H1 (cell line): ENCODE measurements around the gene RGS8. TPM values are rescaled to one million over a fixed set of nuclear protein-coding genes. Genes with fewer than 3 reads are reported as not detected.
A peak's percentile ranks its signal among the peaks of the same experiment; 100 is the strongest.

Experiments used
- CTCF ChIA-PET: fragments of 300-600 bp; sonication (Branson Sonifier 250); formaldehyde crosslinking; loops from one replicate; lab custom pipeline; 2021; ENCODE audit not compliant: partially characterized antibody; lab: Charles Lee
- POLR2A ChIA-PET: fragments of 300-600 bp; sonication (Branson Sonifier 250); formaldehyde crosslinking; loops from one replicate; lab custom pipeline; 2021; ENCODE audit warnings: inconsistent platforms; ENCODE audit not compliant: partially characterized antibody; lab: Charles Lee
- DNase-seq, 2 experiments: peaks; one replicate each; pipeline versions ENCODE4 v3.0.0 to v3.0.0-alpha.2; 2010 to 2022; ENCODE audit warnings: low spot score in 2 of 2, low read depth in 1 of 2, mixed read lengths in 1 of 2
- FAIRE-seq: peaks from 2 replicates; lab custom pipeline; 2011; peaks lifted over from hg19 to GRCh38; lab: Jason Lieb, UNC
- H2AFZ ChIP-seq: 2 replicates; pipeline ENCODE4 v1.8.1; 2012; ENCODE audit warnings: low read length, inconsistent platforms
- H2AK5ac ChIP-seq: 2 replicates; pipeline ENCODE4 v1.6.1; 2013; ENCODE audit warnings: low read depth, low read length
- H2BK120ac ChIP-seq: replicated peaks from 2 replicates; pipeline ENCODE3; 2013; ENCODE audit warnings: low read depth, low read length, inconsistent platforms
- H2BK12ac ChIP-seq: 2 replicates; pipeline ENCODE4 v1.6.1; 2013; ENCODE audit warnings: low read depth, low read length
- H2BK15ac ChIP-seq: 2 replicates; pipeline ENCODE4 v1.6.1; 2013; ENCODE audit warnings: low read length
- H2BK20ac ChIP-seq: 2 replicates; pipeline ENCODE4 v1.6.1; 2013; ENCODE audit warnings: low read length
- H2BK5ac ChIP-seq: 2 replicates; pipeline ENCODE4 v1.6.1; 2013; ENCODE audit warnings: low read depth, low read length
- H3K14ac ChIP-seq: 2 replicates; pipeline ENCODE4 v1.6.1; 2013; ENCODE audit warnings: inconsistent platforms; ENCODE audit not compliant: insufficient read length
- H3K18ac ChIP-seq: 2 replicates; pipeline ENCODE4 v1.6.1; 2013; ENCODE audit warnings: low read length; ENCODE audit errors: extremely low read depth
- H3K23ac ChIP-seq: 2 replicates; pipeline ENCODE4 v1.6.1; 2013; ENCODE audit warnings: inconsistent platforms; ENCODE audit not compliant: insufficient read length
- H3K23me2 ChIP-seq: 2 replicates; pipeline ENCODE4 v1.6.1; 2013; ENCODE audit warnings: low read depth, low read length
- H3K27ac ChIP-seq: 2 replicates; pipeline ENCODE4 v1.6.1; 2011; ENCODE audit warnings: low read depth, low read length, inconsistent platforms
- H3K27me3 ChIP-seq, 4 experiments: replicated peaks in 1 of 4; 1 replicate in 1 of 4; 2 replicates in 3 of 4; pipeline versions ENCODE4 v1.6.1 to v1.8.1; 2011 to 2013; ENCODE audit warnings: low read length in 3 of 4, mild to moderate bottlenecking in 3 of 4, inconsistent platforms in 2 of 4, mixed read lengths in 2 of 4, moderate library complexity in 1 of 4; ENCODE audit not compliant: control insufficient read depth in 3 of 4, insufficient read depth in 3 of 4; ENCODE audit errors: extremely low read depth in 1 of 4
- H3K36me3 ChIP-seq, 4 experiments: 2 replicates each; pipeline versions ENCODE4 v1.6.1 to v1.8.1; 2011 to 2013; ENCODE audit warnings: mild to moderate bottlenecking in 4 of 4, low read length in 3 of 4, moderate library complexity in 2 of 4, control low read depth in 1 of 4, inconsistent platforms in 1 of 4; ENCODE audit not compliant: insufficient read depth in 4 of 4, control insufficient read depth in 2 of 4
- H3K4ac ChIP-seq: replicated peaks from 2 replicates; pipeline ENCODE3; 2013; ENCODE audit warnings: low read length, low read depth, mixed read lengths, inconsistent platforms; ENCODE audit not compliant: insufficient read length
- H3K4me1 ChIP-seq, 4 experiments: replicated peaks in 1 of 4; 1 replicate in 1 of 4; 2 replicates in 3 of 4; pipeline versions ENCODE4 v1.6.1 to v1.8.1; 2011 to 2013; ENCODE audit warnings: low read length in 3 of 4, inconsistent platforms in 2 of 4, mixed read lengths in 1 of 4; ENCODE audit not compliant: insufficient read depth in 4 of 4, control insufficient read depth in 3 of 4
- H3K4me2 ChIP-seq, 2 experiments: 2 replicates each; pipeline versions ENCODE4 v1.6.1 to v1.8.1; 2011 to 2013; ENCODE audit warnings: low read depth in 2 of 2, low read length in 2 of 2, control low read depth in 1 of 2, inconsistent platforms in 1 of 2, mild to moderate bottlenecking in 1 of 2; ENCODE audit not compliant: insufficient read depth in 1 of 2
- H3K4me3 ChIP-seq, 4 experiments: fragments of 200-600, 300-600 bp in 1 of 4; sonication (generic), shearing (Covaris generic), sonication (Bioruptor Twin) in 1 of 4; 2 replicates each; pipeline versions ENCODE4 v1.5.1 to v1.8.1; 2011 to 2016; ENCODE audit warnings: low read length in 4 of 4, low read depth in 3 of 4, control low read depth in 2 of 4, inconsistent platforms in 2 of 4, mild to moderate bottlenecking in 2 of 4, mixed read lengths in 1 of 4, moderate library complexity in 1 of 4; ENCODE audit not compliant: insufficient read depth in 2 of 4; ENCODE audit errors: extremely low read depth in 1 of 4
- H3K56ac ChIP-seq: replicated peaks from 2 replicates; pipeline ENCODE3; 2013; ENCODE audit warnings: low read depth, mild to moderate bottlenecking, mixed read lengths, low read length, inconsistent platforms; ENCODE audit not compliant: insufficient read length
- H3K79me1 ChIP-seq: 2 replicates; pipeline ENCODE4 v1.6.1; 2013; ENCODE audit warnings: low read depth, low read length, control low read depth
- H3K79me2 ChIP-seq, 2 experiments: 2 replicates each; pipeline versions ENCODE4 v1.6.1 to v1.8.1; 2012 to 2013; ENCODE audit warnings: low read length in 2 of 2, mild to moderate bottlenecking in 2 of 2, inconsistent platforms in 1 of 2; ENCODE audit not compliant: insufficient read depth in 2 of 2, control insufficient read depth in 1 of 2
- H3K9ac ChIP-seq, 4 experiments: replicated peaks in 1 of 4; 1 replicate in 1 of 4; 2 replicates in 3 of 4; pipeline versions ENCODE4 v1.6.1 to v1.8.1; 2011 to 2013; ENCODE audit warnings: low read depth in 3 of 4, low read length in 3 of 4, control low read depth in 2 of 4, mild to moderate bottlenecking in 2 of 4, moderate library complexity in 2 of 4, inconsistent platforms in 1 of 4; ENCODE audit errors: extremely low read depth in 1 of 4
- H3K9me3 ChIP-seq, 2 experiments: 2 replicates each; pipeline versions ENCODE4 v1.6.1 to v1.8.1; 2012 to 2013; ENCODE audit warnings: mild to moderate bottlenecking in 2 of 2, moderate library complexity in 2 of 2, control low read depth in 1 of 2, inconsistent platforms in 1 of 2, low read depth in 1 of 2, low read length in 1 of 2, mixed read lengths in 1 of 2; ENCODE audit not compliant: insufficient read depth in 2 of 2
- H4K20me1 ChIP-seq, 2 experiments: replicated peaks in 1 of 2; 2 replicates each; pipeline versions ENCODE3 to v1.8.1; 2011 to 2013; ENCODE audit warnings: inconsistent platforms in 2 of 2, low read length in 2 of 2, mild to moderate bottlenecking in 1 of 2; ENCODE audit not compliant: insufficient read depth in 2 of 2, control insufficient read depth in 1 of 2
- H4K5ac ChIP-seq: 2 replicates; pipeline ENCODE4 v1.6.1; 2013; ENCODE audit warnings: low read length, low read depth, mixed read lengths, inconsistent platforms; ENCODE audit not compliant: insufficient read length
- H4K8ac ChIP-seq: 2 replicates; pipeline ENCODE4 v1.8.0; 2013; ENCODE audit warnings: mild to moderate bottlenecking, moderate library complexity, low read length, inconsistent platforms; ENCODE audit not compliant: insufficient read depth; ENCODE audit errors: extremely low read depth
- H4K91ac ChIP-seq: replicated peaks from 2 replicates; pipeline ENCODE3; 2013; ENCODE audit warnings: low read length, mixed read lengths, inconsistent platforms; ENCODE audit not compliant: insufficient read length
- CHD2 ChIP-seq: IDR thresholded peaks from 2 replicates; pipeline ENCODE4 v1.6.1; 2012; ENCODE audit warnings: low read length, improper control_type of control experiment
- JUND ChIP-seq: IDR thresholded peaks from 2 replicates; pipeline ENCODE4 v1.6.1; 2011; ENCODE audit warnings: mild to moderate bottlenecking, improper control_type of control experiment, low read length
- NANOG ChIP-seq: IDR thresholded peaks from 2 replicates; pipeline ENCODE4 v1.6.1; 2011; ENCODE audit warnings: low read length, low read depth, mild to moderate bottlenecking, inconsistent platforms; ENCODE audit not compliant: insufficient read depth, poor library complexity, severe bottlenecking
- POLR2A ChIP-seq, 2 experiments: IDR thresholded peaks; 1 replicate in 1 of 2; 2 replicates in 1 of 2; pipeline ENCODE4 v1.6.1; 2011; ENCODE audit warnings: low read depth in 2 of 2, low read length in 2 of 2, mild to moderate bottlenecking in 2 of 2; ENCODE audit errors: control extremely low read depth in 1 of 2
- RAD21 ChIP-seq, 2 experiments: IDR thresholded peaks in 1 of 2; conservative IDR thresholded peaks in 1 of 2; 2 replicates each; pipeline ENCODE4 v1.6.1; 2011; ENCODE audit warnings: low read depth in 2 of 2, low read length in 2 of 2, improper control_type of control experiment in 1 of 2, inconsistent platforms in 1 of 2, mild to moderate bottlenecking in 1 of 2, moderate library complexity in 1 of 2
- RNF2 ChIP-seq: fragments of 200-900, 300-1000 bp; sonication (generic); IDR thresholded peaks from 2 replicates; pipeline ENCODE4 v1.7.1; 2016; ENCODE audit warnings: borderline replicate concordance, low read depth, mild to moderate bottlenecking, antibody characterized with exemption, low read length; ENCODE audit not compliant: poor library complexity, severe bottlenecking; ENCODE audit errors: missing control alignments
- WGBS, 2 experiments: shearing (Covaris generic) in 1 of 2; methylation state at CpG; one replicate each; pipeline versions ENCODE4 v1.1.6 to v1.1.7; 2013 to 2015; ENCODE audit warnings: low lambda C conversion rate in 2 of 2, mixed read lengths in 2 of 2, inconsistent platforms in 1 of 2, low coverage in 1 of 2, missing lambda C conversion rate in 1 of 2; ENCODE audit not compliant: insufficient replicate concordance in 2 of 2, insufficient coverage in 1 of 2, insufficient read length in 1 of 2; ENCODE audit errors: extremely low coverage in 1 of 2, missing lambda C conversion rate in 1 of 2; 5-methylcytosine and 5-hydroxymethylcytosine counted together
- polyA plus RNA-seq, 7 experiments: library from polyadenylated mRNA; depleted of rRNA in 3 of 7; stranded (reverse) in 5 of 7; unstranded in 2 of 7; fragments of >200 nt in 5 of 7; fragments of 200-250 nt in 2 of 7; gene quantifications; 1 replicate in 5 of 7; 2 replicates in 1 of 7; 4 replicates in 1 of 7; pipeline versions ENCODE4 v1.2.1 to v1.2.3, GENCODE V29; 2011 to 2013; ENCODE audit warnings: missing spikeins in 2 of 7, mixed read lengths in 2 of 7
- total RNA-seq: library from RNA; stranded (reverse); fragmentation: NEBNext Ultra II Directional; extraction: Animal tissue kit (Norgen Biotek cat#: 25700); gene quantifications from 2 replicates; pipeline ENCODE4 v1.2.1, GENCODE V29; 2021

The RGS8 gene
- total and polyA plus RNA-seq, 2 of the 8 experiments (the other 6 are each of a cell fraction or from before 2014, with no cell fraction given): 0.13 to 0.23 TPM

DNA sequence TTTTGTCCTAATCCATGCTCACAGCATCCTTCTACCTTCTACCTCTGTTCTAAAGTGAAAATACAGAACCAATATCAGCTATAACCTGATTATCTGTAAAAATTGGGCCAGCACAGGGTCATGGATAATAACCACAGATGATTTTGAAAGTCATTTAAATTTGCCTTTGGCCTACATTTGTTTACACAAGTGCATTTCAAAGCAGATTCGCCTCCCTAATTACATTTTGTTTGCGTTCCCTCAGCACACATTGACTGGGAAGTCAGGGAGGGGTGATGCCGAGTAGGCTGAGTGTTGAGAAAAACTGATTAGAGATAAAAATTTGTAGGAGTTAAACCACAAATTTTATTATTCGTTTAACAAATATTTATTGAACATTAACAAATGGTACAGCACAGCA is 19.2 kb upstream of the RGS8 start:
- no peak overlapping the region for H4K91ac ChIP-seq
- no peak overlapping the region for H3K18ac ChIP-seq
- ChIA-PET POLR2A (interaction anchor here (0.6 to 1.2 kb wide), 2 partner anchors 83 to 87 kb away, joined by 3 to 6 read pairs; no protein-coding TSS in a partner anchor), CTCF (interaction anchor here (0.6 to 1.2 kb wide), 5 partner anchors 11 to 102 kb away, joined by 3 to 5 read pairs (median 3); no protein-coding TSS in a partner anchor)
- H3K27ac ChIP-seq: no peak overlapping the region
- H2BK15ac ChIP-seq: no peak overlapping the region
- no peak overlapping the region for H3K9ac ChIP-seq
- TF ChIP-seq NANOG: no peak
- TF ChIP-seq JUND: no peak
- no peak for TF ChIP-seq CHD2
- TF ChIP-seq POLR2A (IDR thresholded peaks at IDR 0.05; ENCODE audit: control extremely low read depth in 1 of 2, low read depth in 2 of 2, low read length in 2 of 2): no peak
- no peak for TF ChIP-seq RAD21 (IDR thresholded peaks at IDR 0.05 in 1 of 2, conservative IDR thresholded peaks at IDR 0.05 in 1 of 2; ENCODE audit: low read depth in 2 of 2, low read length in 2 of 2)
- TF ChIP-seq RNF2: no peak
- H2AK5ac ChIP-seq: no peak overlapping the region
- no peak overlapping the region for H3K4me3 ChIP-seq
- H3K79me1 ChIP-seq: no peaks in the 10 kb centered on the region
- 53% methylated on average over 4 of the region's 4 CpGs; no CpG with 5 or more reads in 1 of the 2 experiments for WGBS, 2 experiments
- H2BK120ac ChIP-seq: no peak overlapping the region
- H2BK20ac ChIP-seq: no peak overlapping the region
- H3K4ac ChIP-seq: no peak overlapping the region
- no peaks in the 10 kb centered on the region for H4K20me1 ChIP-seq
- peaks cover 10 to 30% (median 15%) of the 10 kb centered on the region in 4 experiments for H3K4me1 ChIP-seq
- no peak overlapping the region for H4K8ac ChIP-seq
- H3K79me2 ChIP-seq: no peaks in the 10 kb centered on the region
- H3K23me2 ChIP-seq: peaks cover 2% of the 10 kb centered on the region
- H2BK5ac ChIP-seq: no peak overlapping the region
- no peak overlapping the region for H4K5ac ChIP-seq
- H3K36me3 ChIP-seq: no peaks in the 10 kb centered on the region
- H3K4me2 ChIP-seq: peak overlapping the region; percentile 11 to 23; a peak in 2 of 4 replicates
- 0 out of 2 replicates have a peak overlapping the region, but pooled peaks have one; percentile 9 for H2AFZ ChIP-seq
- no peaks in the 10 kb centered on the region for H3K27me3 ChIP-seq
- DNase-seq (no peak), FAIRE-seq (no peak)
- no peaks in the 10 kb centered on the region for H3K9me3 ChIP-seq
- no peak overlapping the region for H2BK12ac ChIP-seq
- no peak overlapping the region for H3K23ac ChIP-seq
- H3K14ac ChIP-seq: no peak overlapping the region
- no peak overlapping the region for H3K56ac ChIP-seq
